NCI-H82 (cell line): ENCODE data around the gene ACAA2.
"Not testable (repeated sequence)": the region's sequence is repeated elsewhere in the genome, so short reads cannot be mapped to it uniquely, and the experiment has no call there.

ENCODE experiments used
- DNase-seq: peaks from one replicate; lab custom pipeline; 2025; lab: John Stamatoyannopoulos, UW

Gene ACAA2

GRCh38 chr18:49844903-49845302 lies 31.6 kb upstream of the ACAA2 start:
- no peak for DNase-seq

DNA sequence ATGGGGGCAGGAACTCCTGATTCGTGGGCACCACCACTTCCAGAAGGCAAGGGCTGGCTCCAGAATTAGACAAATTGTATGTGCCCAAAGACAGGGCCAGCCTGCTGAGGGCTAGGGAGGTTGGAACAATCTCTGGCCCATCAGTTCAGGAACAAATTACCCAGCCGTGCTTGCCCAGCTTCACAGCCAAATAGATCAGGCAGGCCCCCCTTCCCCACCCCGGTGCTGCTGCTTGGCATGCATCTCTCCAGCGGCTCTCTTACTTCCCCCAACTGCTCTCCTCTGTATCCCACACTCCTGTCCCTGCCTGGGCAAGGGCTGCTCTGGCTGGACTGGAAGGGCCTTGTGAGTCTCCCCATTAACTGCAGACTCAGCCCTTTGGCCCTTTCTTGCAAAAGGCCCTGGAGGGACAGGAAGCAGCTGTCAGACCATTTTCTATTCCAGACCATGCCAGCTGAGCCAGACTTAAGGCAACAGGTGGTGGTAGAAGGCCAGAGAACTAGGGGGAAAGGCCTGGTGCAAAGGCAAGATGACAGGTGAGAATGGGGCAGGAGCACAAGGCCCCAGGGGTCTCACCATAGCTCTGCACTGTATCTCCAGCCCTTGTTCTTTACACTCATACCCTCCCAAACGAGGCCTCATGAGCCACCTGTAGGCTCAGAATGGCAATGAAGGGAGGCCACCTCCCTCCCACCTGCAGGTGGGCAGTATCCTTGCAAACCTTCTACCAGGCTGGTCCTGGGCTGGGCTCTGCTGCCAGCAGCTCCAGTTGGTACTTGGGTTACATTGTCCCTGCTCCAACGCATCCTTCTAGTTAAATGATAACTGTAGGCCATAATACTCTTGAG lies 30.7 kb upstream of the ACAA2 start:
- no peak for DNase-seq

- no peak for DNase-seq
These were observed 29.8 kb upstream of the ACAA2 start for GRCh38 chr18:49843131-49843530.

GRCh38 chr18:49842656-49843055 lies 29.3 kb upstream of the ACAA2 start:
- no peak for DNase-seq

DNA sequence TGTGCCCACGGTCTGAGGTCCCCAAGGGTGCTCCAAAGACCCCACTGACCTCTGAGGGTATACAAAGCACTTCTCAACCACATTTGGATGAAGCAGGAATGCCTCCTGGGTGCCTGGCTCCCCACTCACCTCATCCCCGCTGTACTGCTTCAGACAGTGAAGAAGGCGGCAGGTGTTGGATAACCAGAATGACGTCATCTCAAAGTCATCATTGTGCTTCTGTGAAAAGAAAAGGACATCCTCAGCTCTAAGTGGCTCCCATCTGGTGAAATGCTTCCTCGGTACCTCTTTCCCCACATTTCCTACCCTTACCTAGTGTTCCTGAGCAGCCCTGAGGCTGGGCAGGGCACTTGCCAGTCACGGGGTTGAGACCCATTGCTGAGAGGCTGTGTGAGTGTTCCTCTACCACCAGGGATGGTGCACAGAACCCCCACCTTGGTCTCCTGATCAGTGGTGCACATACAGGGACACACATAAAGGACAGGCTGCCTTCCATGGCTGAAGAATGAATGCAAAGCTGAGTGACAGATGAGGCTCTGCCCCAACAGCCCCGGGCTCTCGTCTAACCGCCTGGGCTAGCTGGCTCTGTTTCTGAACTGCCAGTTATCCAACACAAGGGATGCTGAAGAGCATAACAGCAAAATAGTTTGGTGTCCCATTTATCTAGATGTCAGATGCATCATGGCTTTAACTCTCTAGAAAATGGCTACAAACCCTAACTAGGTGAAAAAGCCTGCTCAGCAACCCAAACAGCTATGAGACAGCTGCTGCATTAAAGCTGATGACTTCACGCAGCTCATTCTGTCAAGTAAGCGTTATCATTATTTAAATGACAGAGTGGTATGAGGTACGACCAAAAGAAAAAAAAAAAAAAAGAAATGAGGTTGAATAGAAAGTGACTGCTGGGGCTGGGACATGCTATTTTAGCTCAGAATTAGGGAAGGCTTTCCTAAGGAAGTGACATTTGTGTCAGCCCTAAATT lies 28.2 kb upstream of the ACAA2 start:
- DNase-seq = no peak

- DNase-seq = no peak
These were observed 25.7 kb upstream of the ACAA2 start for GRCh38 chr18:49839012-49839411.

GRCh38 chr18:49838381-49838780 lies 25.0 kb upstream of the ACAA2 start:
- no peak for DNase-seq

GRCh38 chr18:49837889-49838288 lies 24.6 kb upstream of the ACAA2 start:
- DNase-seq = no peak

- DNase-seq = not testable (repeated sequence)
These were observed 24.0 kb upstream of the ACAA2 start for GRCh38 chr18:49837316-49837835.

GRCh38 chr18:49835405-49835804 lies 22.1 kb upstream of the ACAA2 start:
- DNase-seq = no peak

- DNase-seq = no peak
These were observed 20.9 kb upstream of the ACAA2 start for GRCh38 chr18:49834258-49834657.

- no peak for DNase-seq
These were observed 20.5 kb upstream of the ACAA2 start for GRCh38 chr18:49833814-49834213.

- DNase-seq = no peak
These were observed 18.9 kb upstream of the ACAA2 start for GRCh38 chr18:49832221-49832647.

GRCh38 chr18:49827996-49828395 lies 14.7 kb upstream of the ACAA2 start:
- DNase-seq = no peak

- no peak for DNase-seq
These were observed 6.7 kb upstream of the ACAA2 start for GRCh38 chr18:49819823-49820671.

- DNase-seq = no peak
These were observed 5.8 kb upstream of the ACAA2 start for GRCh38 chr18:49819071-49819662.

DNA sequence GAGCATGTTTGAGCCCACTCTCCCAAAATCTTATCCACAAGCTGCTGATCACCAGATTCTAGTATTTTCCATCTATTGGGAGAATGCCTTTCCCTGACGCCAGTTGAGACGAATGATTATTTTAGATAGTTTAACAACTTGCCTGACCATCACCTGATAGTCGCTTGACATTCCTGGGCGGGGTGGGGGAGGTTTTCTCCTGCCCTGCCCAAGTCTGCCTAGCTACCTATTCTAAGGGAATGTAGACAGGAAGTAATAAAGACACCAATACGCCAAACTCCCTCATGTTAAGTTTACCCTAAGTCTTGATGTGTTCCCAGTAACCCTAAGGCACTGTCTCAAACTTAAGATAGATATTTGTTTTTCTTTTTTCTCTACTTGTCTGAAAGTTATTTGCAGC lies 4.6 kb upstream of the ACAA2 start:
- no peak for DNase-seq

GRCh38 chr18:49815927-49816326 lies 2.6 kb upstream of the ACAA2 start:
- no peak for DNase-seq

DNA sequence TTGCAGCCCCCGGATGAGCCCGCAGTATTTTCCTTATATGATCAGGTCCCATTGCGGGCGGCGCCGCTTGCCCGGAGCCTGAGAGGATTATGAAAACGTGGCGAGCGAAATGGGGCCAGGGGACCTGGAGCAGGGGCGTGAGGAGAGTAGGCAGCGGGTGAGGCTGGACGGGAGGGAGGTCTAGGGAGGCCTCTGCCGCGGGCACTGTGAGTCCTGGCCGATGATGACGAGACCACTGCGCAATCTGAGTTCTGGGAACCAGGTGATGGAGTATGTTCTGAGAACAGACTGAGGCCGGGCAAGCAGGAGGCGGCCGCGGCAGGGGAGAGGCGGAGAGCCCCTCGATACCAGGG lies 790 bp upstream of the ACAA2 start:
- peak; percentile 86 for DNase-seq

- DNase-seq = peak; percentile 51
These were observed 339 bp downstream of the ACAA2 start for GRCh38 chr18:49813069-49813318.

- peak; percentile 32 for DNase-seq
These were observed 856 bp downstream of the ACAA2 start for GRCh38 chr18:49812286-49813068.
